ENCODE data around the gene MRM2.

DNA sequence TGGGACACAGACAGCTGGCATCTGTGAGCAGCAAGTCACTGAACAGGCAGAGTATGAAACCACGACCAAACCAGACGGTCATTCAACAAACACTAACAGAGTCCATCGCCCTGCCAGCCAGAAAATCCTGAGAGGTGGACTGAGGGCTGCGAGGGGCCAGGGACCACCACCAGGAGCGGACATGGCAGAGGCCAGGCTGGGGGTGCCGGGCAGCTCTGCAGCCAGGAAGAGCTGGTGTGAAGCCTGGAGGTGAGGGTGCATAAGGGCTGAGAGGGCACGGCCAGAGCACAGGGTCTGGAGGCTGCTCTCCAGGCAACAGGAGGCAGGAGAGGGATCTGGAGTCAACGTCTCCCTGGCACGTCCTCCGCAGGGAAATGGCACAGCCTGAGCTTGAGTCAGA, 24.8 kb downstream of the MRM2 start:
- TF ChIP-seq CTCF (conservative IDR thresholded peaks at IDR 0.05) (no peak), ZFX (IDR thresholded peaks at IDR 0.05) (no peak)

Measured in C4-2B (cell line).